ENCODE results near the gene ACOT2. TPM values are rescaled to one million over a fixed set of nuclear protein-coding genes. Genes with fewer than 3 reads are reported as not detected.
"Not testable (repeated sequence)": the region's sequence is repeated elsewhere in the genome, so short reads cannot be mapped to it uniquely, and the experiment has no call there.

Gene ACOT2
- total and polyA plus RNA-seq, 10 of the 15 experiments (the other 5 are each of a cell fraction or from before 2014, with no cell fraction given) = 9.6 to 41.9 (median 22.8) TPM

GRCh38 chr14:73562256-73562655 is 6.8 kb upstream of the ACOT2 start:
- BruUV-seq (replicated peaks); H3K36me3 ChIP-seq (ENCODE audit: control insufficient read depth in 2 of 2, insufficient read depth in 2 of 2, low read length in 1 of 2); SMC1A ChIA-PET (ENCODE audit: uncharacterized antibody, unreplicated experiment); H3K4me3 ChIP-seq; FAIRE-seq; H4K20me1 ChIP-seq (ENCODE audit: control insufficient read depth, insufficient read depth); RAD21 ChIA-PET (ENCODE audit: unreplicated experiment); H3K27me3 ChIP-seq (replicated peaks in 1 of 2; ENCODE audit: control insufficient read depth in 2 of 2, insufficient read depth in 2 of 2, low read length in 1 of 2); CTCF ChIA-PET; H2AFZ ChIP-seq (ENCODE audit: control insufficient read depth, low read depth, low read length); DNase-seq (ENCODE audit: low read depth, low spot score); POLR2A ChIA-PET; intact Hi-C loops (cut with micrococcal nuclease; ENCODE audit: unreplicated experiment); ATAC-seq; H3K27ac ChIP-seq (ENCODE audit: control insufficient read depth, insufficient read depth); H3K4me2 ChIP-seq (ENCODE audit: control insufficient read depth, insufficient read depth); H3K79me2 ChIP-seq (ENCODE audit: control insufficient read depth, insufficient read depth, low read length); H3K9me3 ChIP-seq (replicated peaks; ENCODE audit: control insufficient read depth, insufficient read depth, low read length); H3K4me1 ChIP-seq (ENCODE audit: control insufficient read depth, insufficient read depth, low read length); H3K9ac ChIP-seq (ENCODE audit: control insufficient read depth, insufficient read depth, low read length): not testable (repeated sequence)
- in situ Hi-C loops (cut with MboI) = loop anchor here (5.0 kb wide), 1 partner anchor 35 kb away; no protein-coding TSS in a partner anchor
- 86% methylated on average over 7 of the region's 7 CpGs for WGBS (ENCODE audit: insufficient coverage, insufficient replicate concordance, low lambda C conversion rate, missing lambda C conversion rate)

- H2AFZ ChIP-seq (ENCODE audit: control insufficient read depth, low read depth, low read length); H3K4me1 ChIP-seq (ENCODE audit: control insufficient read depth, insufficient read depth, low read length); SMC1A ChIA-PET (ENCODE audit: uncharacterized antibody, unreplicated experiment); H3K36me3 ChIP-seq (ENCODE audit: control insufficient read depth in 2 of 2, insufficient read depth in 2 of 2, low read length in 1 of 2); H3K27ac ChIP-seq (ENCODE audit: control insufficient read depth, insufficient read depth); H3K9me3 ChIP-seq (replicated peaks; ENCODE audit: control insufficient read depth, insufficient read depth, low read length); H3K4me2 ChIP-seq (ENCODE audit: control insufficient read depth, insufficient read depth); POLR2A ChIA-PET; CTCF ChIA-PET; H4K20me1 ChIP-seq (ENCODE audit: control insufficient read depth, insufficient read depth); H3K79me2 ChIP-seq (ENCODE audit: control insufficient read depth, insufficient read depth, low read length); RAD21 ChIA-PET (ENCODE audit: unreplicated experiment); ATAC-seq; BruUV-seq (replicated peaks); intact Hi-C loops (cut with micrococcal nuclease; ENCODE audit: unreplicated experiment); H3K9ac ChIP-seq (ENCODE audit: control insufficient read depth, insufficient read depth, low read length); FAIRE-seq; DNase-seq (ENCODE audit: low read depth, low spot score); H3K27me3 ChIP-seq (replicated peaks in 1 of 2; ENCODE audit: control insufficient read depth in 2 of 2, insufficient read depth in 2 of 2, low read length in 1 of 2); H3K4me3 ChIP-seq: not testable (repeated sequence)
- 78% methylated on average over 6 of the region's 6 CpGs for WGBS (ENCODE audit: insufficient coverage, insufficient replicate concordance, low lambda C conversion rate, missing lambda C conversion rate)
- in situ Hi-C loops (cut with MboI) = loop anchor here (5.0 kb wide), 1 partner anchor 35 kb away; no protein-coding TSS in a partner anchor
Measured at GRCh38 chr14:73562696-73563095, 6.3 kb upstream of the ACOT2 start.

- CTCF ChIA-PET = interaction anchor here (6.6 kb wide), 1 partner anchor 57 kb away, joined by 114 read pairs; no protein-coding TSS in a partner anchor
Measured at GRCh38 chr14:73566431-73566830, 2.6 kb upstream of the ACOT2 start.

GRCh38 chr14:73566935-73567334 is 2.1 kb upstream of the ACOT2 start:
- FAIRE-seq; in situ Hi-C loops (cut with MboI): not testable (repeated sequence)

More at GRCh38 chr14:73566431-73566830, 2.6 kb upstream of the ACOT2 start:
- H3K79me2 ChIP-seq (ENCODE audit: control insufficient read depth, insufficient read depth, low read length); H3K36me3 ChIP-seq (ENCODE audit: control insufficient read depth in 2 of 2, insufficient read depth in 2 of 2, low read length in 1 of 2); H3K4me3 ChIP-seq; H4K20me1 ChIP-seq (ENCODE audit: control insufficient read depth, insufficient read depth); H3K4me2 ChIP-seq (ENCODE audit: control insufficient read depth, insufficient read depth); H3K27me3 ChIP-seq (replicated peaks in 1 of 2; ENCODE audit: control insufficient read depth in 2 of 2, insufficient read depth in 2 of 2, low read length in 1 of 2); H3K27ac ChIP-seq (ENCODE audit: control insufficient read depth, insufficient read depth); FAIRE-seq; BruUV-seq (replicated peaks); H3K9me3 ChIP-seq (replicated peaks; ENCODE audit: control insufficient read depth, insufficient read depth, low read length); ATAC-seq; DNase-seq (ENCODE audit: low read depth, low spot score); H3K9ac ChIP-seq (ENCODE audit: control insufficient read depth, insufficient read depth, low read length); H2AFZ ChIP-seq (ENCODE audit: control insufficient read depth, low read depth, low read length); H3K4me1 ChIP-seq (ENCODE audit: control insufficient read depth, insufficient read depth, low read length); in situ Hi-C loops (cut with MboI): not testable (repeated sequence)
- ChIA-PET POLR2A (interaction anchor here (1.1 kb wide), 1 partner anchor 255 kb away, joined by 4 read pairs; no protein-coding TSS in a partner anchor), RAD21 (ENCODE audit: unreplicated experiment) (interaction anchor here (6.5 kb wide), 1 partner anchor 58 kb away, joined by 78 read pairs; no protein-coding TSS in a partner anchor), SMC1A (ENCODE audit: uncharacterized antibody, unreplicated experiment) (interaction anchor here (1.4 to 3.2 kb wide), 2 partner anchors 40 to 58 kb away, joined by 4 to 20 read pairs; no protein-coding TSS in a partner anchor)
- intact Hi-C loops (cut with micrococcal nuclease; ENCODE audit: unreplicated experiment) = loop anchor here (5.0 kb wide), 1 partner anchor 39 kb away; no protein-coding TSS in a partner anchor
- 92% methylated on average over 16 of the region's 18 CpGs for WGBS (ENCODE audit: insufficient coverage, insufficient replicate concordance, low lambda C conversion rate, missing lambda C conversion rate)

More at GRCh38 chr14:73566935-73567334, 2.1 kb upstream of the ACOT2 start:
- BruUV-seq (replicated peaks); H3K27ac ChIP-seq (ENCODE audit: control insufficient read depth, insufficient read depth); H3K9me3 ChIP-seq (replicated peaks; ENCODE audit: control insufficient read depth, insufficient read depth, low read length); ATAC-seq; H3K27me3 ChIP-seq (replicated peaks in 1 of 2; ENCODE audit: control insufficient read depth in 2 of 2, insufficient read depth in 2 of 2, low read length in 1 of 2); DNase-seq (ENCODE audit: low read depth, low spot score); H2AFZ ChIP-seq (ENCODE audit: control insufficient read depth, low read depth, low read length); H3K36me3 ChIP-seq (ENCODE audit: control insufficient read depth in 2 of 2, insufficient read depth in 2 of 2, low read length in 1 of 2); H3K4me2 ChIP-seq (ENCODE audit: control insufficient read depth, insufficient read depth); H3K79me2 ChIP-seq (ENCODE audit: control insufficient read depth, insufficient read depth, low read length); H3K4me3 ChIP-seq; H3K4me1 ChIP-seq (ENCODE audit: control insufficient read depth, insufficient read depth, low read length); H3K9ac ChIP-seq (ENCODE audit: control insufficient read depth, insufficient read depth, low read length); H4K20me1 ChIP-seq (ENCODE audit: control insufficient read depth, insufficient read depth): not testable (repeated sequence)
- ChIA-PET SMC1A (ENCODE audit: uncharacterized antibody, unreplicated experiment) (interaction anchor here (0.5 to 3.2 kb wide), 4 partner anchors 40 to 507 kb away, joined by 3 to 20 read pairs (median 4); no protein-coding TSS in a partner anchor), CTCF (interaction anchor here (2.0 to 6.6 kb wide), 2 partner anchors 57 to 94 kb away, joined by 5 to 114 read pairs; no protein-coding TSS in a partner anchor), POLR2A (interaction anchor here (0.5 to 1.3 kb wide), 4 partner anchors 12 to 256 kb away, joined by 3 to 7 read pairs (median 4); no protein-coding TSS in a partner anchor), RAD21 (ENCODE audit: unreplicated experiment) (interaction anchor here (6.5 kb wide), 1 partner anchor 58 kb away, joined by 78 read pairs; no protein-coding TSS in a partner anchor)
- WGBS (ENCODE audit: insufficient coverage, insufficient replicate concordance, low lambda C conversion rate, missing lambda C conversion rate) = 100% methylated on average over 6 of the region's 6 CpGs
- intact Hi-C loops (cut with micrococcal nuclease; ENCODE audit: unreplicated experiment) = loop anchor here (5.0 kb wide), 1 partner anchor 40 kb away; no protein-coding TSS in a partner anchor

All from GM12878 (cell line).